ENCODE data around the gene MMP7. TPM values are rescaled to one million over a fixed set of nuclear protein-coding genes. Genes with fewer than 3 reads are reported as not detected.

The MMP7 gene
- total RNA-seq, result 1.5 TPM

- ATAC-seq, result no peak
- DNase-seq (ENCODE audit: low spot score), result no peak
Measured at GRCh38 chr11:102530558-102530957, at the start of gene MMP7. MMP7 (minus strand) TSS chr11:102530747; CDS start chr11:102530700, 47 bp downstream.

GRCh38 chr11:102577723-102578122, 47.2 kb upstream of the MMP7 start:
- ATAC-seq (no peak), DNase-seq (ENCODE audit: low spot score) (no peak)

GRCh38 chr11:102577182-102577581, 46.6 kb upstream of the MMP7 start:
- no peak for ATAC-seq

GRCh38 chr11:102576350-102576749, 45.8 kb upstream of the MMP7 start:
- no peak for DNase-seq (ENCODE audit: low spot score)
- no peak for ATAC-seq

More at GRCh38 chr11:102577182-102577581, 46.6 kb upstream of the MMP7 start:
- no peak for DNase-seq (ENCODE audit: low spot score)

- DNase-seq (ENCODE audit: low spot score) (no peak), ATAC-seq (no peak)
Measured at GRCh38 chr11:102575012-102575411, 44.5 kb upstream of the MMP7 start.

- ATAC-seq (no peak), DNase-seq (ENCODE audit: low spot score) (no peak)
Measured at GRCh38 chr11:102573851-102574250, 43.3 kb upstream of the MMP7 start.

GRCh38 chr11:102572554-102573220, 42.1 kb upstream of the MMP7 start:
- DNase-seq (ENCODE audit: low spot score), result no peak
- no peak for ATAC-seq

- no peak for ATAC-seq
- DNase-seq (ENCODE audit: low spot score), result no peak
Measured at GRCh38 chr11:102568851-102569250, 38.3 kb upstream of the MMP7 start.

GRCh38 chr11:102566112-102566511, 35.6 kb upstream of the MMP7 start:
- ATAC-seq (no peak), DNase-seq (ENCODE audit: low spot score) (no peak)

GRCh38 chr11:102564110-102564509, 33.6 kb upstream of the MMP7 start:
- DNase-seq (ENCODE audit: low spot score) (no peak), ATAC-seq (no peak)

GRCh38 chr11:102561636-102562035, 31.1 kb upstream of the MMP7 start:
- ATAC-seq, result no peak
- no peak for DNase-seq (ENCODE audit: low spot score)

- ATAC-seq (no peak), DNase-seq (ENCODE audit: low spot score) (no peak)
Measured at GRCh38 chr11:102560555-102561011, 30.0 kb upstream of the MMP7 start.

GRCh38 chr11:102559839-102560238, 29.3 kb upstream of the MMP7 start:
- no peak for ATAC-seq
- no peak for DNase-seq (ENCODE audit: low spot score)

GRCh38 chr11:102555091-102555490, 24.5 kb upstream of the MMP7 start:
- DNase-seq (ENCODE audit: low spot score), result no peak
- ATAC-seq, result no peak

- DNase-seq (ENCODE audit: low spot score), result no peak
- ATAC-seq, result no peak
Measured at GRCh38 chr11:102553835-102554282, 23.3 kb upstream of the MMP7 start.

GRCh38 chr11:102552447-102553194, 22.1 kb upstream of the MMP7 start:
- ATAC-seq (no peak), DNase-seq (ENCODE audit: low spot score) (no peak)

- ATAC-seq, result no peak
- DNase-seq (ENCODE audit: low spot score), result no peak
Measured at GRCh38 chr11:102552020-102552419, 21.5 kb upstream of the MMP7 start.

GRCh38 chr11:102551169-102551781, 20.7 kb upstream of the MMP7 start:
- DNase-seq (ENCODE audit: low spot score) (no peak), ATAC-seq (no peak)

- ATAC-seq (no peak), DNase-seq (ENCODE audit: low spot score) (no peak)
Measured at GRCh38 chr11:102546923-102547471, 16.4 kb upstream of the MMP7 start.

- ATAC-seq (no peak), DNase-seq (ENCODE audit: low spot score) (no peak)
Measured at GRCh38 chr11:102546427-102546826, 15.9 kb upstream of the MMP7 start.

- no peak for DNase-seq (ENCODE audit: low spot score)
- ATAC-seq, result no peak
Measured at GRCh38 chr11:102545701-102546100, 15.2 kb upstream of the MMP7 start.

GRCh38 chr11:102544594-102544993, 14.0 kb upstream of the MMP7 start:
- DNase-seq (ENCODE audit: low spot score) (no peak), ATAC-seq (no peak)

Measured in left lobe of liver (tissue), 2 donors.